Measurements from ENCODE around the gene PHGDH. TPM values are rescaled to one million over a fixed set of nuclear protein-coding genes. Genes with fewer than 3 reads are reported as not detected.

PHGDH gene
- total RNA-seq, 4 donors from 2014 or later = 16.5 to 56.3 (median 42.9) TPM

GRCh38 chr1:119735217-119735616, 23.5 kb downstream of the PHGDH start:
- TF ChIP-seq CTCF (IDR thresholded peaks at IDR 0.05) (no peak), POLR2A (IDR thresholded peaks at IDR 0.05) (no peak), EP300 (IDR thresholded peaks at IDR 0.05) (no peak)
- Histone ChIP-seq H3K4me1 (peaks cover 0 to 39% (median 17%) of the 10 kb centered on the region in 4 donors), H3K4me3 (no peak overlapping the region), H3K27ac (no peak overlapping the region), H3K36me3 (peaks cover 0 to 22% (median 0%) of the 10 kb centered on the region in 3 donors), H3K9me3 (no peaks in the 10 kb centered on the region), H3K27me3 (no peaks in the 10 kb centered on the region)
- WGBS, 2 donors = 90 to 93% methylated on average over 14 of the region's 14 CpGs
- DNase-seq (ENCODE audit: low spot score in 2 of 2) = no peak

DNA sequence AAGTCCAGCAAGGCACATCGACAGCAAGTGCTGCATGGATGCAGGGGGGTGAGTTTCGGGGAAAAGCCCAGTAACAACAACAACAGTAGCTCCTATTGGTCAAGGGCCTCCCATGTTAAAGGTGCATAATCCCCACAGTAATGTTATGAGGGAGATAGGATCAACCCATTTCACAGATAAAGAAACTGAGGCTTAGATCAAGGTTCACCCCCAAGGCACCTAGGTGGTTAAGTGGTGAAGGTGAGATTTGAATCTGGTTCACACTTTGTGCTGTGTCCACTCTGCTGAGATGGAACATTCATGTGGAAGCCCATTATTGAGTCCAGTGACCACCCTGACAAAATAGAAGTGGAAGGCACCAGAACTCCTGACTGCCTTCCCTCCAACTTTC, 24.9 kb downstream of the PHGDH start:
- Histone ChIP-seq H3K27me3 (no peaks in the 10 kb centered on the region), H3K9me3 (no peaks in the 10 kb centered on the region), H3K4me1 (peaks cover 0 to 44% (median 17%) of the 10 kb centered on the region in 4 donors), H3K4me3 (no peak overlapping the region), H3K27ac (peak overlapping the region in 3 of 4 donors; percentile 23 to 78 (median 61)), H3K36me3 (peaks cover 0 to 26% (median 0%) of the 10 kb centered on the region in 3 donors)
- 88 to 95% methylated on average over 2 of the region's 2 CpGs for WGBS, 2 donors
- DNase-seq (ENCODE audit: low spot score in 2 of 2) = no peak
- TF ChIP-seq POLR2A (IDR thresholded peaks at IDR 0.05) = no peak
- TF ChIP-seq EP300 (IDR thresholded peaks at IDR 0.05) = no peak
- no peak for TF ChIP-seq CTCF (IDR thresholded peaks at IDR 0.05)

DNA sequence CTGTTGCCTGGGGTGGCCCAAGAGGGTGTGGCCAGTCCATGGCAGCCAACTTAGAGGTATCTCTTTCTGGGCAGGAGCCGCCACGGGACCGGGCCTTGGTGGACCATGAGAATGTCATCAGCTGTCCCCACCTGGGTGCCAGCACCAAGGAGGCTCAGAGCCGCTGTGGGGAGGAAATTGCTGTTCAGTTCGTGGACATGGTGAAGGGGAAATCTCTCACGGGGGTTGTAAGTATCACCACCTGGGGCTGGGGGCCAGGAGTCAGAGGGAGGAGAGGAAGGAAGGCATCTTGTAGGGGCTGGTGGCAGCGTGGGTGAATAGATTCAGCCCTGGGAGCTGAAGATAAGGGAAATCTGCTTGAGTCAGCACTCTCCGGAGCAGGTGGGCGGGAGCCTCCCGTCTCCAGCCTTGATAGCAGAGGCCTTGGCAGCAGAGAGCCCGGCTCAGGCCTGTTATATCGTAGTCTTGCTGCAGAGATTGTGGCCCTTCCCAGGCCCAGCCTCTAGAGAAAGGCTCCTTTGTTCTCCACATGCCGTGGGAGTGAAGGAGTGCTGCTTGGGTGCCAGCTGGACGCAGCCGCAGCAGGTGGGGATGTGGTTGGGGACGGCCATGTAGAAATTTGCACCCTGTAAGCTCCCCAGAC, 25.4 kb downstream of the PHGDH start:
- H3K9me3 ChIP-seq = no peaks in the 10 kb centered on the region
- peak overlapping the region in 3 of 4 donors; percentile 23 to 78 (median 61) for H3K27ac ChIP-seq
- no peaks in the 10 kb centered on the region for H3K27me3 ChIP-seq
- WGBS, 2 donors = 40 to 45% methylated on average over 10 to 16 of the region's 16 CpGs
- H3K36me3 ChIP-seq = peaks cover 0 to 26% (median 0%) of the 10 kb centered on the region in 3 donors
- peaks cover 0 to 39% (median 17%) of the 10 kb centered on the region in 4 donors for H3K4me1 ChIP-seq
- TF ChIP-seq CTCF (IDR thresholded peaks at IDR 0.05) (no peak), EP300 (IDR thresholded peaks at IDR 0.05) (no peak), POLR2A (IDR thresholded peaks at IDR 0.05) (no peak)
- DNase-seq (ENCODE audit: low spot score in 2 of 2) = no peak
- H3K4me3 ChIP-seq = no peak overlapping the region

GRCh38 chr1:119738100-119738720, 26.5 kb downstream of the PHGDH start:
- peaks cover 0 to 36% (median 0%) of the 10 kb centered on the region in 3 donors for H3K36me3 ChIP-seq
- H3K27me3 ChIP-seq = no peaks in the 10 kb centered on the region
- H3K9me3 ChIP-seq = no peaks in the 10 kb centered on the region
- peak overlapping the region in 2 of 4 donors; percentile 61 to 78 for H3K27ac ChIP-seq
- no peak for TF ChIP-seq CTCF (IDR thresholded peaks at IDR 0.05)
- TF ChIP-seq POLR2A (IDR thresholded peaks at IDR 0.05) = no peak
- no peak for TF ChIP-seq EP300 (IDR thresholded peaks at IDR 0.05)
- no peak for DNase-seq (ENCODE audit: low spot score in 2 of 2)
- H3K4me3 ChIP-seq = no peak overlapping the region
- H3K4me1 ChIP-seq = peaks cover 0 to 46% (median 17%) of the 10 kb centered on the region in 4 donors
- 49 to 52% methylated on average over 7 of the region's 7 CpGs for WGBS, 2 donors

- Histone ChIP-seq H3K27ac (no peak overlapping the region), H3K4me3 (no peak overlapping the region), H3K36me3 (peaks cover 0 to 41% (median 0%) of the 10 kb centered on the region in 3 donors), H3K9me3 (no peaks in the 10 kb centered on the region), H3K27me3 (no peaks in the 10 kb centered on the region), H3K4me1 (peaks cover 0 to 55% (median 17%) of the 10 kb centered on the region in 4 donors)
- WGBS, 2 donors = 75 to 86% methylated on average over 6 of the region's 6 CpGs
- no peak for DNase-seq (ENCODE audit: low spot score in 2 of 2)
- TF ChIP-seq POLR2A (IDR thresholded peaks at IDR 0.05) (no peak), EP300 (IDR thresholded peaks at IDR 0.05) (no peak)
Observed at GRCh38 chr1:119739150-119739549, 27.4 kb downstream of the PHGDH start.
